ENCODE data around the gene EEF1G.

EEF1G gene

DNA sequence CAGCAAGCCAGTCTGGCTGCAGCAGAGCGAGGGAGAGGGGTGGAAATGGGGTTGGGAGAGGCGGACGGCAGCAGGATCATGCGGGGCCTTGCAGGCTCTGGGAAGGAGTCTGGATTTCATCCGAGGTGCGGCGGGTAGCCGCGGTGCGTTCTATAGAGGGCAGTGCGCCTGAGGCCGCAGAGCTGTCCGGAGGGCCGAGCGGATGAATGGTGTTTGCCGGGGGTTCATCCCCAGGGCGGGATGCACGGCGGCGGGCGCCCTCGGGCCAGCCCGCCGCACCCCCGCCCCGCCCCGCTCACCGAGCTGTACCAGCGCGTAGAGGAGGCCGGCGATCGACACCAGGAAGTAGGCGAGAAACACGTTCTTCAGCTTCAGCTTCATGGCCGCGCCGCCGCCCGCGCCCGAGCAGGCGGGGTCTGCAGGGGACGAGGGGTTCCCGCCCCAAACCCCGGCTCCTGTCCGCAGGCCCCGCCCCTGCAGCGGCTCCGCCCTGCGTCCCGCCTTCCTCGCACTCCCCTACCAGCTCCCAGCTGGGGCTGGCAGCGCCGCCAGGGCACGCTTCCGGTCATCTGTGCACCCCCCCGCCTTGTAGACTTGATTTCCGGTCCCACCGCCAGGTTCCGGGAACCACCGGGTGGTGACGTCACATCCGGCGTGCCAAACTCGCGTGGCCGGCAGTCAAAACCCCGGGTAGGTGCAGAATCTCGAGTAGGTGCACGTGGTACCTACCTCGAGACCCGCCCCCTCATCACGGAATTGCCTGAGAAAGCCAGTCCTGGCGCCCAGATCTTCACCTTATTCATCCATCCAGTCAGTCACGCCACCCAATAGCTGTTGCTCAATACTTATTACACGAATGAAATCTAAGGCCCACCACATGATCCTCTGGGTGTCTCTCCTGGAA is 48.1 kb upstream of the EEF1G start, which contains the start of gene B3GAT3 (continued):
- TF ChIP-seq PATZ1 (tag by site-specific recombination; IDR thresholded peaks at IDR 0.05) (peak; percentile 76), ZNF785 (tag by site-specific recombination; IDR thresholded peaks at IDR 0.05) (no peak), ZNF837 (tag by site-specific recombination; IDR thresholded peaks at IDR 0.05) (no peak), ZNF221 (tag by site-specific recombination; IDR thresholded peaks at IDR 0.05; ENCODE audit: borderline replicate concordance) (no peak), ZEB2 (tag by site-specific recombination; IDR thresholded peaks at IDR 0.05) (peak; percentile 96), ZNF48 (tag by site-specific recombination; IDR thresholded peaks at IDR 0.05) (no peak), ZNF274 (IDR thresholded peaks at IDR 0.05; ENCODE audit: low read length) (no peak), ZNF274 (tag by site-specific recombination; IDR thresholded peaks at IDR 0.05; ENCODE audit: borderline replicate concordance) (no peak), ZBTB21 (tag by site-specific recombination; IDR thresholded peaks at IDR 0.05) (peak; percentile 93), ZNF140 (tag by site-specific recombination; IDR thresholded peaks at IDR 0.05) (no peak), PRDM6 (tag by site-specific recombination; IDR thresholded peaks at IDR 0.05) (no peak), ZNF561 (tag by site-specific recombination; IDR thresholded peaks at IDR 0.05; ENCODE audit: borderline replicate concordance) (peak; percentile 74; the same call in 1 of the 2 replicates), ZBTB48 (tag by site-specific recombination; IDR thresholded peaks at IDR 0.05) (no peak), ZNF433 (tag by site-specific recombination; IDR thresholded peaks at IDR 0.05; ENCODE audit: low read depth) (no peak), ZNF174 (tag by site-specific recombination; IDR thresholded peaks at IDR 0.05) (no peak), PRDM4 (tag by site-specific recombination; IDR thresholded peaks at IDR 0.05) (no peak; the same call in none of the 2 replicates), REPIN1 (tag by site-specific recombination; IDR thresholded peaks at IDR 0.05; ENCODE audit: low read depth) (no peak), SP7 (tag by site-specific recombination; IDR thresholded peaks at IDR 0.05) (peak; percentile 62), ZNF121 (tag by site-specific recombination; IDR thresholded peaks at IDR 0.05) (no peak), ZFHX2 (tag by site-specific recombination; conservative IDR thresholded peaks at IDR 0.05) (no peak; the same call in 1 of the 2 replicates), ZNF223 (tag by site-specific recombination; IDR thresholded peaks at IDR 0.05) (no peak), ZNF621 (tag by site-specific recombination; IDR thresholded peaks at IDR 0.05) (no peak), IKZF3 (tag by site-specific recombination; IDR thresholded peaks at IDR 0.05) (no peak), MYNN (tag by site-specific recombination; IDR thresholded peaks at IDR 0.05; ENCODE audit: borderline replicate concordance) (no peak), MEIS1 (CRISPR knock-in tag; IDR thresholded peaks at IDR 0.05; ENCODE audit: borderline replicate concordance) (no peak), SCRT1 (tag by site-specific recombination; IDR thresholded peaks at IDR 0.05; ENCODE audit: borderline replicate concordance) (no peak), ZSCAN23 (tag by site-specific recombination; IDR thresholded peaks at IDR 0.05) (no peak), ZNF677 (tag by site-specific recombination; IDR thresholded peaks at IDR 0.05) (no peak), ZNF10 (tag by site-specific recombination; IDR thresholded peaks at IDR 0.05) (peak; percentile 74), OSR2 (tag by site-specific recombination; IDR thresholded peaks at IDR 0.05) (peak; percentile 35; the same call in 1 of the 2 replicates), KLF9 (tag by site-specific recombination; IDR thresholded peaks at IDR 0.05; ENCODE audit: low read depth) (peak; percentile 87), ZNF664 (tag by site-specific recombination; IDR thresholded peaks at IDR 0.05) (no peak), ZNF114 (tag by site-specific recombination; IDR thresholded peaks at IDR 0.05) (no peak)
